Stimulated activated naive CD4-positive, alpha-beta T cell (primary cell): ENCODE results near the gene TBC1D22A.
"Not testable (repeated sequence)": the region's sequence is repeated elsewhere in the genome, so short reads cannot be mapped to it uniquely, and the experiment has no call there.

Source experiments
- DNase-seq, 6 experiments: peaks; one replicate each; lab custom pipeline; 2025; lab: John Stamatoyannopoulos, UW

The TBC1D22A gene

GRCh38 chr22:47124451-47124881, 362.0 kb downstream of the TBC1D22A start:
- no peak for DNase-seq

GRCh38 chr22:47124961-47125360, 362.5 kb downstream of the TBC1D22A start:
- DNase-seq = no peak

GRCh38 chr22:47125603-47126002, 363.2 kb downstream of the TBC1D22A start:
- no peak for DNase-seq

- no peak for DNase-seq
Measured at GRCh38 chr22:47126344-47126811, 363.9 kb downstream of the TBC1D22A start.

GRCh38 chr22:47127441-47127871, 365.0 kb downstream of the TBC1D22A start:
- DNase-seq = no peak

- no peak for DNase-seq
Measured at GRCh38 chr22:47128216-47128615, 365.8 kb downstream of the TBC1D22A start.

- no peak for DNase-seq
Measured at GRCh38 chr22:47128622-47129215, 366.3 kb downstream of the TBC1D22A start.

- no peak for DNase-seq
Measured at GRCh38 chr22:47129902-47130635, 367.6 kb downstream of the TBC1D22A start.

GRCh38 chr22:47130883-47131631, 368.6 kb downstream of the TBC1D22A start:
- no peak for DNase-seq

- DNase-seq = no peak
Measured at GRCh38 chr22:47131632-47132427, 369.4 kb downstream of the TBC1D22A start.

GRCh38 chr22:47132428-47132825, 370.0 kb downstream of the TBC1D22A start:
- no peak for DNase-seq

- DNase-seq = no peak
Measured at GRCh38 chr22:47133061-47133969, 370.9 kb downstream of the TBC1D22A start.

GRCh38 chr22:47134222-47134621, 371.8 kb downstream of the TBC1D22A start:
- no peak for DNase-seq

GRCh38 chr22:47135338-47135737, 372.9 kb downstream of the TBC1D22A start:
- DNase-seq = no peak

- no peak for DNase-seq
Measured at GRCh38 chr22:47136050-47136449, 373.6 kb downstream of the TBC1D22A start.

GRCh38 chr22:47136671-47137070, 374.2 kb downstream of the TBC1D22A start:
- DNase-seq = no peak

- DNase-seq = no peak
Measured at GRCh38 chr22:47139013-47139789, 376.8 kb downstream of the TBC1D22A start.

- no peak for DNase-seq
Measured at GRCh38 chr22:47139790-47140119, 377.3 kb downstream of the TBC1D22A start.

GRCh38 chr22:47140975-47141374, 378.5 kb downstream of the TBC1D22A start:
- DNase-seq = not testable (repeated sequence)

- DNase-seq = no peak
Measured at GRCh38 chr22:47142427-47143046, 380.1 kb downstream of the TBC1D22A start.
